SU-DHL-6 (cell line): ENCODE results near the gene PDE4B.

Experiments used
- CTCF ChIP-seq: fragments of 200-600 bp; sonication (generic); IDR thresholded peaks from one replicate; pipeline ENCODE4 v1.5.1; 2017; ENCODE audit warnings: antibody characterized with exemption, mild to moderate bottlenecking, low read length, moderate library complexity; ENCODE audit not compliant: insufficient read depth, poor library complexity, severe bottlenecking
- EZH2phosphoT487 ChIP-seq: fragments of 200-600 bp; sonication (generic), shearing (Covaris generic); conservative IDR thresholded peaks from 2 replicates; pipeline ENCODE4 v1.6.1; 2018; ENCODE audit warnings: mild to moderate bottlenecking, antibody characterized with exemption, low read length, moderate library complexity, mixed read lengths

DNA sequence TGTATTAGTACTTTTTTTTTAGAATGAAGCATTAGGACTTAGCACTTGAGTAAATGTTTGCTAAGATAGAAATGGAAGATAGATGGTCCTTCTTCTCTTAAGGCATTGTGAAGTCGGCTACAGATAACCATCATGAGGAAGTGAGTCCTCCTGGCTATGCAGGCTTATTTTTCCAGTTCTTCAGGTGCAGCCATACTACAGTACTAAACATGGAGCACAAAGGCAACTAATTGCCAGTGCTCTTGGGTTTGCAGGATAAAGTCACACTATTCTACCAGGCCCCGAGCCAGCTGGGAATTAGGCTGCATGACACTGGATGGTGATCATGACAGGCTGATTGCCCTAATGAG lies 543.9 kb downstream of the PDE4B start:
- TF ChIP-seq CTCF: no peak
- TF ChIP-seq EZH2phosphoT487: no peak
